HG02759 (cell line): Measurements from ENCODE around the gene DYSF.
"Not testable (repeated sequence)": the region's sequence is repeated elsewhere in the genome, so short reads cannot be mapped to it uniquely, and the experiment has no call there.

Experiments
- ATAC-seq: cut with Tn5 transposase; IDR thresholded peaks from one replicate; pipeline ENCODE4 v1.9.1; 2021; ENCODE audit warnings: mild to moderate bottlenecking, moderate library complexity; ENCODE audit not compliant: unreplicated experiment

The DYSF gene

DNA sequence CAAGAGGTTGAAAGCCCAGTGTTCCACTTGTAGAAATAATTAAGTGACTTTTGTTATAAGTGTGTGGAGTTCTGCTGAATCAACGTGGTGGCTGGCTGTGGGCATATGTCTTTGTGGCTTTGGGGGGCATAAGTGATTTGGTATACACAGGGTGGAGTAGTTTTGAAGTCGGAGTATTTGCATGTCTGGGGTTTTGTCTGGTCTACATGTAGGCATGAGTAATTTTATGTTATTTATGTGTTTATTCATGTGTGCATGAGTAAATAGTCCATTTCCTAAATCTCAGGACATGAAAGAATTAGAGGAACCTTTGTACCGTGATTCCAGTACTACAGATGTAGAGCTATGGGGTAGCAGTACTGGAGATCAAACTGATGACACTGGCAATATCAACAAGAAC is 179.7 kb downstream of the DYSF start:
- ATAC-seq = no peak

DNA sequence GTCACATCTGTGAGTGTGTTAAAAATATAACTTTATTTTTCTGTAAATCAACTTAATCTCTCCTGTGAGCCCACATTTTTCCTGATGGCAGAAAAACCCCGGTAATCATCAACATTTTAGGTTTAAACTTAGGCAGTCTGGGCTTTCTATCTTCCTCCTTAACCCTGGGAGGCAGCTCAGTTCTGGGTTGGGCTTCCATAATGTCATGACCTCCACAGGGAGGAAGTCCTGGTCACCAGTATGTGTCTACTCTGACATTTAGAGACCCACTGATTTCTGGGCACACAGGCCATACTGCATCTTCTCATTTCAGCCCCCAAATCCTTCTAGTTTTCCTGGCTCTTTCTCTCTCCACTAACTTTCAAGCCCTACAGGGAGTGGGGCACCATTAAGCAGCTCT is 181.2 kb downstream of the DYSF start:
- ATAC-seq = no peak

DNA sequence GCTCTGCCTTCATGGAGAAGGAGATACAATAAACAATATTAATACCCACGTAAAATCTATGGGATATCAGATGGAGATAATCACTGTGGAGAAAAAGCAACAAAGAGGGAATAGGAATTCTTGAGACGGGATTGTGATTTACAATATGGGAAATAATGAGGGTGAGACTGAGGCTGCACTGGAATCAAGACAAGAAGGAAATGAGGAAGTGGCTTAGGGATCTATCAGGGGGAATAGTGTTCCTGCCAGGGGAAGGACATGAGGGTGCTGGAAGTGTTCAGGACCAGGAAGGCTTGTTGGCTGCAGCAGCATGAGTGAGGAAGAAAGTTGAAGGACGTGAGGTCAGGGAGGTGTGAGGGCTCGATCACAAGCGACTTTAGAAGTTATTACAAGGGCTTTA is 182.4 kb downstream of the DYSF start:
- ATAC-seq = no peak

DNA sequence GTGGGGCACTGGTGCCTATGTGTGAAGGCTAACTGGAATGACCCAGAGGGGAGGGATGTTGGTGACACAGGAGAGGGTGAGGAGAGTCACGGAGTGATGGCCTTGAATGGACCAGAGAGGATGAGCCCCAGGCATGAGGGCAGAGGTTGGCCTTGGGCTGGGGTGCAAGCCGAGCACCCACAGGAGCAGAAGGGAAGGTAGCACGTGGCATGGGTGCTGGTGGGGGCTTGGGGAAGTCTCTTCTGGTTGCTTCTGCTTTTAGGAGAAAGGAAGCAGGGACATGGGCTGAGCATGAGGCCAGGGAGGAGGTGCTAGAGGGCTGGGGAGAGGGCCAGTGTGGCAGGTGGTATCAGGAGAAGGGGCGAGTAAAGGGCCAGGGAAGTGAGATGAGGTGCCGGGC is 183.8 kb downstream of the DYSF start:
- ATAC-seq = no peak

DNA sequence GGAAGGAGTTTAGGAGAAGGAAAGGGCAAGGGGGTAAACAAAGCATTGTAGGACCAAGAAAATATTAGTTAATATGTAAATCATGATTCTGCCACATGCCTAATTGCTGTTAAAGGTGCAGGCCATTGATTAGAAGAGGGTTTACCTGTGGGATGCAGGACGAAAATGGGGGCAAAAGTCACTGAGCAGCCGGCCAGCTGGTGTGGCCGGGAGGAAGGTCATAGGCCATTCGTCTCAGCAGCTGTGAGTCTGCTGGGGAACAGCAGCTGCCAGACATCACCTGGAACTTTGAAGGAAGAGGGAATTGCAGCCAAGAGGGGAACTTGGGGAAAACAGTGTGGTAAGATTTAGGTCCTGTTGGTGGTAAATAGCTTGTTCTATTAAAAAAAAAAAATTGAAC is 184.4 kb downstream of the DYSF start:
- ATAC-seq = no peak

DNA sequence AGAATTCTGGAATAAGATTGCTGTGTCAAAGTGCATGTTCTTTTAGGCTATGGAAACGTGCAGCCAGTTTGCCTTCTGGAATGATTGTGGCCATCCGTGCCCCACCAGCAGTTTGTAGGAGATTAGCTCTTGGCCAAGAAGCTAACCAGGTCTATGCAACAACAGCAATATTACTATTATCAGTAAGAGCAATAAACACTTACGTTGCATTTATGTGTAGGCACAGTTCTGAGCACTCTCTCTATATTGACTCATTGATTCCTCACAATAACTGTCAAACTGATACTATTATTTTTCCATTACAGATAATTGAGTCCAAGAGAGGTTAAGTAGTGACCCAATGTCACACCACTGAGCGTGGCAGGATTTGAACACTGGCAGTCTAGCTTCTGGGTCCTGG is 186.4 kb downstream of the DYSF start:
- ATAC-seq = no peak

DNA sequence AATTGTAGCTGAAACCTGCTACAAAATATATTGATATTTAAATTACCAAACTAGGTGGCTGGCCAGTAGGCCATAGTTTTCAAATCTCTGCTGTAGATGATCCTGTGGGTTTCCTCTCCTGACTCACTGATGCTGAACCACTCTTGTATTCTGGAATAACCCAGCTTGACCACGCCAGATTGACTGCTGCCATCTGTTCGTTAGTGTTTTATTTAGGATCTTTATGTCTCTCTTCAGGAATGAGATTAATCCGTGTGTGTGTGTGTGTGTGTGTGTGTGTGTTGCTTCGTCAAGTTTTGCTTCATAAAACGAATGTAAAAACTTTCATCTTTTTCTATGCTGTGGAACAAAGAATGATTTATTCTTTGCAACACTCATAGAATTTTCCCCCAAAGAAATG is 187.1 kb downstream of the DYSF start:
- ATAC-seq = no peak

DNA sequence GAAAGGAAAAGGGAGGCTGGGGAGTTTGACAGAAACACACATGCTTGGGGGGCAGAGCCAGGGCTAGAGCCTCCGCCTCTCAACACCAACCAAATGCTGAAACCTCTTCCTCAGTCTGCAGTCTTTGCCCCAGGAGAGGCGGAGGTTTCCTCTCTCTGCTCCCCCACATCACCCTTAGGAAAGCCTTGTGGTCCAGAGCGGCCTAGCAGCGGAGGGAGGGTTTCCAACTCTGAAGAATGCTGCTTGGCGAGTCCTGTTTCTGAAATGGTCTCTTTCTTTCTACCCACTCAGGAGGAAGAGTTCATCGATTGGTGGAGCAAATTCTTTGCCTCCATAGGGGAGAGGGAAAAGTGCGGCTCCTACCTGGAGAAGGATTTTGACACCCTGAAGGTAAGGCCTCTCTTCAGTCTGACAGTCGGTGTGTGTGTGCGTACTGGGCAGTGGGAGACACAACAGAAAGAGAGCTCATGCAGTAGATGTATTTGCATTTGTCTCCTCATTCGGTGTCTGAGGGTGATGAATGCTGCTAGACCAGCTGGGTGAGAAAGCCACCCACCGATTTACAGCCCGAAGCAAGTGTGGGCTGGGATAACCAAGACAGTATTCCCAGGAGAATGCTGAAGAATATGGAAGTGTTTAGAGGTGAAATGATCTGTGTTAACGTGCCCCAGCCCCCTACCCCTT is 190.5 kb downstream of the DYSF start:
- no peak for ATAC-seq

DNA sequence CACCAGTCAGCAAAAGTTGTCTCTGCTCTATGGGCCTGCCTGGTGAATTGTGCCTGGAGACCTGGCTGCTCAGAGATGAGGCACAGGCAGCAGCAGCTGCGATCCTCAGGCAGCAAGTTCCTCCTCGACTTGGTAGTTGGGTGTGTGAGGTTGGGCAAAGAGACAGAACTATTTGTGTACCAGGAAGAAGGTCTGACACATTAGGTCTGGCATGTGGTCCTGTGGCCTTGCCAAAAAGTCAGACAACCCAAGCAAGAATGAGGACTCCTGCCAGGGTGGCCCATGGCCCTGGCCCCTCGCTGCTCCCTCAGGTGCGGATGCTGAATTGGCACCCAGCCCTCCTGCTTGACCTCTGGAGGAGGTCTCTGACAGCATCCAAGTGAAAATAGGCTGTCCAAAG is 192.7 kb downstream of the DYSF start:
- ATAC-seq = no peak

DNA sequence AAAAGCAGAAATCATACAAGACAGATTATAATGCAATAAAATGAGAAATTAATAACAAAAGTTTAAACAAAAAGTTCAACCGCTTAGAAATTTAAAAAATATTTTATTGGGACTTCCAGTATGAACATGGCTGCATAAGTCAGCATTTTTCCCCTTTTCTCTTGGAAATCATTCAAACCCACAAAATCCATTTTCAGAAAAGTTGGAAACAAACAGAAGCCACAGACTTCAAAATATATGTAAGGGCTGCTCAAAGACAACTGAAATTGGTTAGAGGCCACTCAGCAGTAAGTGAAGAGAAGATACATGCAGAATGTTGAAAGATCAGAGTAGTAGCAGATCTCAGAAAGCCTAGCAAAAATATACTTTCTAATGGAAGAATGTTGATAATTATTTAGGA is 194.0 kb downstream of the DYSF start:
- no peak for ATAC-seq

DNA sequence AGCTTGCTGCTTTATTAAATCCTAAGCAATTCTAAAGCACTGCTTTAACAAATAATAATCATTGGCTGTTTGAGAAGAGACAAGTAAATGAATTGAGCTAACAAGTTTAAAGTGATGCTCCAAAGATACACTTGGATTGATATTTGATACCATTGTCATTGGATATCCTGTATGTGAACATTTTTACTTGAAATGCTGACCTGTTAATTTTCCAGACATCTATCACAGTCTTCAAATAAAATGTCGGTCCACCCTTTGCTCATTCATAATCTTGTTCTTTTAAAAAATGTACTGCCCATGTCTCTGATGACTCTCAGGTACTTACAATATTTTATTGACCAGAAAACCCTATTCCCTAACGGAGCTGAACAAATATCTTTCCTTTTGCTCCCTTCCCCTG is 202.1 kb downstream of the DYSF start:
- no peak for ATAC-seq

DNA sequence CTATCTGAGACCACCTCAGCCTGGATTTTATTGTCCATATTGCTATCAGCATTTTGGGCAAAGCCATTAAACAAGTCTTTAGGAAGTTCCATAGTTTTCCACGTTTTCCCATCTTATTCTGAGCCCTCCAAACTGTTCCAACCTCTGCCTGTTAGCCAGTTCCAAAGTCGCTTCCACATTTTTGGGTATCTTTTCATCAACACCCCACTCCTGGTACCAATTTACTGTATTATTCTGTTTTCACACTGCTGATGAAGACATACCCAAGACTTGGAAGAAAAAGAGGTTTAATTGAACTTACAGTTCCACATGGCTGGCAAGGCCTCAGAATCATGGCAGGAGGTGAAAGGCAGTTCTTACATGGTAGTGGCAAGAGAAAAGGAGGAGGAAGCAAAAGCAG is 204.9 kb downstream of the DYSF start:
- ATAC-seq = not testable (repeated sequence)

DNA sequence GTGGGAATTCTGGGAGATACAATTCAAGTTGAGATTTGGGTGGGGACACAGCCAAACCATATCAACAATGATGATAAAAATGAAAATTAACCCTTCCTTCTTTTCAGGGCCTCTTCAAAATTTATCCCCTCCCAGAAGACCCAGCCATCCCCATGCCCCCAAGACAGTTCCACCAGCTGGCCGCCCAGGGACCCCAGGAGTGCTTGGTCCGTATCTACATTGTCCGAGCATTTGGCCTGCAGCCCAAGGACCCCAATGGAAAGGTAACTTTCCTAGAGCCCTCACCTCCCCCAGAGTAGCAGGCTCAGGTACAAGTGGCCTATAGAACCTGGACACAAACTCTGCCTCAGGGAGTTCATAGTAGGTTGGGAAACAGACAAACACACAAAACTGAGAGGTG is 205.4 kb downstream of the DYSF start:
- no peak for ATAC-seq

DNA sequence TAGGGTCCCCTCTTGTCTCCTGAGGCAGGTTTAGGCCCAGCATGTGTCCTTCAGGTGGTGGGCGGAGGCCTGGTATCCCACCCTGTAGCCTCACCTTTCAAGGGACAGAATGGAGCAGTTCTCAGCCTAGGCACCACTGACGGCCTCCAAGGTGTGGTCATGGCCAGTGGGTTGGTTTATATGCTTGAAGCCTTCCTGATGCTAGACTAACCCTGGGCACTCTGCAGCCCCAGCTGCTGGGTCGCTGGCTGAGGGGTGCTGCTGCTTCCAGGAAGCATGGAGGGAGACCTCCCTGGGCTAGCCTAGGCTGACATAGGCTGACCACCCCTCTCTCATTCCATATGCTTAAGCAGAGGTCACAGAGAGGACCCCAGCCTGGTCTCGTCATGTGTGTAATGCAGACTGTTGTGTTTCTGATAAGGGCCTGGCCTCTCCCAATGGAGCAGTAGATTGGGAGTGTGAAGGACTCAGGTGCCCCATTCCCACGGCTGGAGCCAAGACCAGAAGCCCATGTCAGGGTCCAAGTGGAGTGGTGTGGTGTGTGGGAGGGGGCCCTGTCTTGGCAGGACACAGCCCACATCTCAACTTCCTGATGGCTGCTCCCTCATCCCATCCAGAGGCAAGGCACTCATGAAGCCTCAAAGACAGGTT is 206.6 kb downstream of the DYSF start:
- no peak for ATAC-seq

DNA sequence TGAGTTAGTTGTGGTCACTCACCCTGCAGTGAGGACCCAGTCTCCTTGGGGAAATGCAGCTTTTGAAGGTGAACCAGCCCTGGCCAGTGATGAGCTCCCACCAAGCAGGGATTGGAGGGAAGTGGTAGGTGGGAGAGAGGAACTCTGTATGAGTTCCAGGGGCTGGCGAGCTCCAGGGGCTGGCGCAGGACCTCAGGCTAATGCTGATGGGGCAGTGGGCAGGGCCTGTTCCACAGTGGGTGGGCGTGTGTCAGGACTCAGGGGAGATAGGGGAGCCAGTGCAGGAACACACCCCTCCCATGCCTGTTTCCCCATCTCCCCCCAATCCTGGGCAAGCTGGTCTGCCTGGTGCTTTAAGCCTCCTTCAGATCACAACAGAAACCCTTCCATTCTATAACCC is 208.4 kb downstream of the DYSF start:
- ATAC-seq = no peak

DNA sequence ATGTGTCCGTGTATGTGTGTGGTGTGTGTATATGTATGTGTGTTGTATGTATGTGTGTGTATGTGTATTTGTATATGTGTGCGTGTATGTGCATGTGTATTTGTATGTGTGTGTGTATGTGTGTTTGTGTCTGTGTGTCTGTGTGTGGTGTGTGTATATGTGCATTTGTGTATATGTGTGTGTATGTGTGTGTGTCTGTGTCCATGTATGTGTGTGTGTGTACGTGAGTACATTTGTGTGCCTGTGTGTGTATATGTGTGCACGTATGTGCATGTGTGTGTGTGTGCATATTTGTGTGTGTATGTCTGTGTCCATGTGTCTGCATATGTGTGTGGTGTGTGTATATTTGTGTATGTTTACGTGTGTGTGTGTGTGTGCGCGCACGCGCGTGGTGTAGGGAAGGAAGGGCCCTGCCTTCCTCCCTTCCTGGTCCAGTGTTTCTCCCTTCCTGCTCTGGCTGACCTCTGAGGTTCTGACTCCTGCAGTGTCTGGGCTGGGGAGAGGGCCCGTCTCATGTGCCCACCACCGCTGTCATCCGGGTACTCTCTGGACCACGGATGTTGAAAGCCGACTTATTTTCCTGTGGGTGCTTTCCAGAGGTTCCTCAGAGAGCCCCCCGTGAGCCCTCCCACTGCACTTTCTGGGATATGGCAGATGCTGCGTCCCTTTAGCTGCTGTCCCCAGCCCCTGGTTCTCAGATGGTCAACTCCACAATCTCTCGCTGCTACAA is 209.5 kb downstream of the DYSF start:
- ATAC-seq = no peak

DNA sequence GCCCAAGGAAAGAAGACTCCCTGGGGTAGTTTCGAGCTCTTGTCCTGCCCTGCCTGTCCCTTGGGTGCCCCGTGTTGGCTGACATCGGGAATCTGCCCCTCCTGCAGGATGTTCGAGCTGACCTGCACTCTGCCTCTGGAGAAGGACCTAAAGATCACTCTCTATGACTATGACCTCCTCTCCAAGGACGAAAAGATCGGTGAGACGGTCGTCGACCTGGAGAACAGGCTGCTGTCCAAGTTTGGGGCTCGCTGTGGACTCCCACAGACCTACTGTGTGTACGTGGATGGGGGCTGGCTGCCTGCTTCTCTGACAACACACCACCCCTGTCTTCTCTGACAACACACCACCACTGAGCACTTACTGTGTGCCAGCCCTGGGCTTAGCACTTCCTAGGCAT is 210.8 kb downstream of the DYSF start:
- no peak for ATAC-seq

DNA sequence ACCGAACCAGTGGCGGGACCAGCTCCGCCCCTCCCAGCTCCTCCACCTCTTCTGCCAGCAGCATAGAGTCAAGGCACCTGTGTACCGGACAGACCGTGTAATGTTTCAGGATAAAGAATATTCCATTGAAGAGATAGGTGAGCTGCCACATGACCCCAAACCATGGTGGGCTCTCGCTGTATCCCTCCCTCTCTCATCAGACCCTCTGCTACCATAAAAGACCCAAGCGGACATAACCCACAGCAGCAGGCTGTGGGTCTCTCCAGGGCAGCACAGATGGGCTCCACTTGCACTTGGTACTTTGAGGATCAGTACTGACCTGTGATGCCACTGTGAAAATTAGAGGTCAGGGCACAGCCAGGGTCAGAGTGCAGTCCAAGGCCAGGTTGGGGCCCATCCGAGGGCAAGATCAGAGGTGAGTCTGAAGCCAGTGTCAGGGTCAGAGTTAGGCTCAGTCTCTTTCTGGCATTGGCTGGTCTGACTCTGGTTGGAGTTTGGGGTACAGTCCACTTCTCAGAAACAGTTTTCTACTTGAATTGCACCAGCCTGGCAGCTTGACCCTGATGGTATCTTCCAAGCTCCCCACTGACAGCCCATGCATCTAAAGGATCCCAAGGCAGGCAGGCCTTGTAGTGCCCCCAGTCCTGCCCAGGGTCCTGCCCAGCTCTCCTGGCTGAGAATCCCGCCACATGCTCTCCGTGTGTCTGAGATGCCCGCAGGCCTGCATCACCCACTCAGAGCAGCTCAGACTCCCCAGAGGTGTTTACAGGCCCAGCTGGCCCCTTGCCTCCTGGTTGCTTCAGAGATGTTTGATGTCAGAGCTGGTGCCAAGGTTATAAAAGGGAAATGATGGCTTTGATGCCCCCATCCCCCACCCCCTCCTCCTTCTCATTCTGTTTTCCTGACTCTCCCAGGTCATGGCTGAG is 212.1 kb downstream of the DYSF start:
- no peak for ATAC-seq

DNA sequence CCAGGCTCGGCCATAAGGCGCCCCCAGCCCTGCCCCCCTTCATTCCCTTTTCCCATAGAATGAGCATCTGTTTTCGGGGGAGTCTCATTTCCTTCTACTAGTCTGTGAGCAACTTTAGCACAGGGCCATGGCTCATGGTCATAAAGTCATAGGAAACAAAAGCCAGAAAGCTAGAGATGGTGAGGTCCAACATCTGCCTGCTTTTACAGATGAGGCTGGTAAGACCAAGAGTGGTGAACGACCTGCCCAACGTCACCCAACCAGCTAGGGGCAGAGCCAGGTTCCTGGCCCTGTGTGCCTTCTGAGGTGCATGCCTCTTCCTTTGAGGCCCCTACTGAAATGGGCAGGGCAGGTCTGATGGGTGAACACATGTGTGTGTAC is 212.7 kb downstream of the DYSF start:
- no peak for ATAC-seq

DNA sequence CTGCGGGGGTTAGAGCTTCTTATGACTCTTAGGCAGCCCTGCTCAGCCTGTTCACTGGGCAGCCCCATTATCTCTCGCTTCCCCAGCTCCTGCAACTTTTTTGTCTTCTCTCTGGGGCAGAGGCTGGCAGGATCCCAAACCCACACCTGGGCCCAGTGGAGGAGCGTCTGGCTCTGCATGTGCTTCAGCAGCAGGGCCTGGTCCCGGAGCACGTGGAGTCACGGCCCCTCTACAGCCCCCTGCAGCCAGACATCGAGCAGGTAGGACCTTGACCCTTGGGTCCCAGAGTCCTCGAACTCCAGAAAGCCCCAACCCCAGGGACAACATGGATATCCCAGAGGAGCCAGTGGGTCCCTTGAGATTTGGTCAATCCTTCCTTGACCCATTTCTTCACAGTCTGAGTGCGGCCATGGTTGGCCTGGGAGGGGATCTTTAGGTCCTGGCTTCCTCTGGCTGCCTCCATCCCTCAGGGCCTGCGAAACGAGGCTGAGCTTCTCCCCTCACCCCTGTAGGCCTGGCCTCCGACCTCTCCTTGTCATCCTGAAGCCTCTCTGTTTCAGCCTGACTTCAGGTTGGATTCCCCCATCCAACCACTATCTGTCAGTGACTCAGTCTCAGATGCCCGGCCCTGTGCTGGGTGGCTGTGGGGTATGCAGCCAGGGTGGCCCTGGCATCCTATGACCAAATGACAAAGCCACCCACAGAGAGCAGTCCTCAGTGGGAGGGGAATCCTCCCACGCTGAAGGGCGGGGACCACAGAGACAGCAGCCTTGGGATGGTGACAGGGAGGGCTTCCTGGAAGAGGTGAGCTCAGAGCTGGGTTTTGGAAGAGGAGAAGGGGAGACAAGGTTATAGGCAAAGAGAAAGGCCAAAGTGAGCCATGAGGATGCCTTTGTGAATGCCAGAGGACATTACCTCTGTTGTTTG is 214.2 kb downstream of the DYSF start:
- ATAC-seq = no peak
